ENCODE data around the gene SPTY2D1.
A peak's percentile ranks its signal among the peaks of the same experiment; 100 is the strongest.
"Not testable (repeated sequence)": the region's sequence is repeated elsewhere in the genome, so short reads cannot be mapped to it uniquely, and the experiment has no call there.

Gene SPTY2D1, protein sequence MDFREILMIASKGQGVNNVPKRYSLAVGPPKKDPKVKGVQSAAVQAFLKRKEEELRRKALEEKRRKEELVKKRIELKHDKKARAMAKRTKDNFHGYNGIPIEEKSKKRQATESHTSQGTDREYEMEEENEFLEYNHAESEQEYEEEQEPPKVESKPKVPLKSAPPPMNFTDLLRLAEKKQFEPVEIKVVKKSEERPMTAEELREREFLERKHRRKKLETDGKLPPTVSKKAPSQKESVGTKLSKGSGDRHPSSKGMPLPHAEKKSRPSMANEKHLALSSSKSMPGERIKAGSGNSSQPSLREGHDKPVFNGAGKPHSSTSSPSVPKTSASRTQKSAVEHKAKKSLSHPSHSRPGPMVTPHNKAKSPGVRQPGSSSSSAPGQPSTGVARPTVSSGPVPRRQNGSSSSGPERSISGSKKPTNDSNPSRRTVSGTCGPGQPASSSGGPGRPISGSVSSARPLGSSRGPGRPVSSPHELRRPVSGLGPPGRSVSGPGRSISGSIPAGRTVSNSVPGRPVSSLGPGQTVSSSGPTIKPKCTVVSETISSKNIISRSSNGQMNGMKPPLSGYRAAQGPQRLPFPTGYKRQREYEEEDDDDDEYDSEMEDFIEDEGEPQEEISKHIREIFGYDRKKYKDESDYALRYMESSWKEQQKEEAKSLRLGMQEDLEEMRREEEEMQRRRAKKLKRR

GRCh38 chr11:18634140-18635032 lies at the start of gene SPTY2D1:
Gene SPTY2D1, minus strand, starts transcription at chr11:18634342. Its CDS starts 85 bp downstream, at chr11:18634257.
- peak; percentile 99 for DNase-seq

GRCh38 chr11:18682466-18682865 lies 48.3 kb upstream of the SPTY2D1 start:
- DNase-seq = no peak

DNA sequence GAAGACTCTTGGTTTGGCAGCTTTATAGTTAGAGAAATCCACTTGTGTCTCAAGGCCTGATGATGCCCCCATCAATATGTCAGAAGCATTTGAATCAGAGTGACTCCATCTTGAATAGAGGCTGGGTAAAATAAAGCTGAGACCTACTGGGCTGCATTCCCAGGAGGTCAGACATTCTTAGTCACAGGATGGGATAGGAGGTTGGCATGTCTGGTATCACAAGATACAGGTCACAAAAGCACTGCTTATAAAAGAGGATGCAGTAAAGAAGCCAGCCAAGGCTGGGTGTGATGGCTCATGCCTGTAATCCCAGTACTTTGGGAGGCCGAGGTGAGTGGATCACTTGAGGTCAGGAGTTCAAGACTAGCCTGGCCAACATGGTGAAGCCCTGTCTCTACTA lies 47.8 kb upstream of the SPTY2D1 start:
- DNase-seq = not testable (repeated sequence)

- DNase-seq = no peak
These were observed 43.4 kb upstream of the SPTY2D1 start for GRCh38 chr11:18677560-18677959.

- no peak for DNase-seq
These were observed 42.7 kb upstream of the SPTY2D1 start for GRCh38 chr11:18676803-18677202.

DNA sequence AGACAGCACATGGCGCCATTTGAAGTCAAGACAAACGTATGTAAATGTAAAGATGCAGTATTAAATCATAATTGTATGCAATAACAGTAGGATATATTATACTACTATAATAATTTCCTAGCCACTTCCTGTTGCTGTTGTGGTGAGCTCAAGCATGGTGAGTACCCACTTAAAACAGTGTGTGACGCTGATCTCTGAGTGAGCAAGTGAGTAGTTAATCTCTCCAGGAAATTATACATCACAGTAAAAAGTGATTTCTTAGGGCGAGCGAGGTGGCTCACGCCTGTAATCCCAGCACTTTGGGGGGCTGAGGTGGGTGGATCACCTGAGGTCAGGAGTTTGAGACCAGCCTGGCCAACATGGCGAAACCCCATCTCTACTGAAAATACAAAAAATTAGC lies 38.1 kb upstream of the SPTY2D1 start:
- not testable (repeated sequence) for DNase-seq

DNA sequence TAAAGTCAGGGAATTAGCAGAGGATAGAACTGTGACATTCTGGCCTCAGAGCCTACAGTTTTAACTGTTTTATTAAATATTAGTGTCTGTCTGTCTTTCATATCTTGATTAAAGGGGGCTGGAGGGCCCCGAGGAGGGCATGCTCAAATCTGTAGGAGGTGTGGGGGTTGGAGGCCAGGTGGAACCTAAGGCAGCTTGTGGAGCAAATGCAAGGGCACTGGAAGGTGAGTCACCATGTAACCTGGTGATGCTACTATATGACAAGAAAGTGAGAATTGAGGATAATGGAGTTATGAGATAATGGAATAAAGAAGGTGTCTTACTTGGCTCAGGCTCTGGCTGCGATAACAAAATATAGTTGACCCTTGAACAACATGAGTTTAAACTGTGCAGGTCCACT lies 37.1 kb upstream of the SPTY2D1 start:
- no peak for DNase-seq

GRCh38 chr11:18669711-18670110 lies 35.6 kb upstream of the SPTY2D1 start:
- DNase-seq = no peak

GRCh38 chr11:18669219-18669596 lies 35.1 kb upstream of the SPTY2D1 start:
- DNase-seq = no peak

- no peak for DNase-seq
These were observed 34.0 kb upstream of the SPTY2D1 start for GRCh38 chr11:18668131-18668530.

DNA sequence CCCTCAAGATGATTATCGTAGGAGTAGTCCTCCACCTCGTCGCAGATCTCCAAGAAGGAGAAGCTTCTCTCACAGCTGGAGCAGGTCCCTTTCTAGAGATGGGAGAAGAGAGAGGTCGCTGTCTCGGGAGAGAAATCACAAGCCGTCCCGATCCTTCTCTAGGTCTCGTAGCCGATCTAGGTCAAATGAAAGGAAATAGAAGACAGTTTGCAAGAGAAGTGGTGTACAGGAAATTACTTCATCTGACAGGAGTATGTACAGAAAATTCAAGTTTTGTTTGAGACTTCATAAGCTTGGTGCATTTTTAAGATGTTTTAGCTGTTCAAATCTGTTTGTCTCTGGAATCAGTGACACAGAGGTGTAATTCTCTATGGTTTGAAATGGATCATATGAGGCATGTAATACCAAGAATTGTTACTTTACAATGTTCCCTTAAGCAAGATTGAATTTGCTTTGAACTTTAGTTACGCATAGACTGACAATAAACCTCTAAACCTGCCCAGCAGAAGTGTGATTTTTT lies 31.3 kb upstream of the SPTY2D1 start:
- not testable (repeated sequence) for DNase-seq

GRCh38 chr11:18657673-18658072 lies 23.5 kb upstream of the SPTY2D1 start:
- no peak for DNase-seq

DNA sequence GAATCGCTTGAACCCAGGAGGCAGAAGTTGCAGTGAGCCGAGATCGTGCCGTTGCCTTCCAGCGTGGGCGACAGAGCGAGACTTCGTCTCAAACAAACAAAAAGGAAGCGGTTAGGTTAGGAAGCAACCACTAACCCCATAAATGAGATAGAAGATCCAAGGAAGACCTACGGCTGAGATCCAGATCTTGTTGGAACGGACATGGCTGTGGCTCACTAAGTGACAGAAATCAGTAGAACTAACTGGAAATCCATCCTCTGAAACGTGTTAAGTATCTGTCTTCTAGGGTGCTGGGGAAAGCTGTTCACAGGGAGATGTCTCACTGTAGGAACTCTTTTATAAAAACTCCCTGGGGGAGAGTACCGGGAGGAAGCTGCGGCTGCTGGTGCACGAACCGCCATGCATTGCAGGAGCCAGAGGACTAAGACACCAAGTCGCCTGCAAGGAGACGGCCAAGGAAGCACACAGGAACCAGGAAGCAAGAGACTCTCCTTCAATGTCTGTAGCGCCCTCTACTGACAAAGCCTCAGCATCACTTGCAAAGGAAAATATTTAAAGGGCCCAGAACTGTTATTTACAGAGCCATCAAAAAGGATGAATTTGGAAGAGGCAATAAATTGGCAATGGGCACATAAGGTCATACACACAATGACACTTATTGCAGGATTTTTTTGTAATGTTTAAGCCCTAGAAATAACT lies 16.9 kb upstream of the SPTY2D1 start:
- DNase-seq = peak; percentile 20

DNA sequence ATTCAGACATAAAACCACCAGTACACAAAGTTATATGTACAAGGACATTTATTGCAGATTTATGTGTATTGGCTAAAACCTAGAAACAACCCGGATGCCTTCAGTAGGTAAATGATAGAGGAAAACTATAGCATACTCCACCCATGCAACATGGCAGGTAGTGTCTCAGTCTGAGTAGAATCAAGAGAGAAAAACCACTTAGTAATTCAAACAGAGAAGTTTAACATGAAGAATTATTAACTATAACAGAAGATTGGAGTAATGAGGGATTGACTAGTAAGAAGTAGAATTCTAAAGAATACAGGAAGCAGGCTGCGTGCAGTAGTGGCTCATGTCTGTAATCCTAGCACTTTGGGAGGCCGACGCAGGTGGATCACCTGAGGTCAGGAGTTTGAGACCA lies 16.2 kb upstream of the SPTY2D1 start:
- no peak for DNase-seq

- DNase-seq = not testable (repeated sequence)
These were observed 8.9 kb upstream of the SPTY2D1 start for GRCh38 chr11:18643034-18643433.

- no peak for DNase-seq
These were observed 7.5 kb upstream of the SPTY2D1 start for GRCh38 chr11:18641677-18642076.

DNA sequence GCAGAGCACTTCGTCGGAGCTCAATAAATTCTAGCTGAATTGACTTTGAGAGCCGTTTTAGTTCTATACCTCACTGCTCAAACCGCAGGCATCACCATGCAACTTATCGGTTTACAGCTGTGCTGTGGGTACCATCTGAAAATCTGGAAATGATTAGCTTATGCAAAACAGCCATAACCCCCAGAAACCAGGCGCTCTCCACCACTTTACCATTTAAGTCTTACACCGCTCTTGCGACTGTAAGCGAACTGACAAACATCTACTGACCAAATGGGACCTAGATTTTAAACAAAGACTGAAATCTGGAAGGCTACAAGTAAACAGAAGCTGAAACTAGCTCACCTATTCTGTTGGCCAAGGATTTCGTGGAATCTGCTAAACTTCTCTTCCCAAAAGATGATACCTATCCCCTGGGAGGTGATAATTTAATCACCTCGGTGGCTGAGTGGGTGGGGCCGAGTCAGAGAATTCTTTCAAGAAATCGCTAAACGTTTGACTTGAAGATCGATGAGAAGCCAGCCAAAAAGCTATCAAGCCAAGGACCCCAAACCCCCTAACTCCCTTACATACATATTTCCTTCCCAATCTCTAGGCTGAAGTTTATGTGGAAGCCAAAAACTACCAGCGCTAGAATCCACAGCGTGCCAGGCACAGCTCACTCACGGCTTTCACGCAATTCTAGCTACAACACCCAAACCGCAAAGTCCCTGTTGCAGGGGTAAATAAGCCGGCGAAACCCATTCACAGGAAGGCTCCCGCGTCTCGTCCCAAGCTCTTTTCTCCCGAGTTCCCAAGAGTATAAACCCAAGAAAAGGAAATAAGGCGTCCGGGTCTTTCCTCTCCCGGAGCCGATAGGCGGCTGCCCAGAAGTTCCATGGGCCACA lies 644 bp downstream of the SPTY2D1 start:
- no peak for DNase-seq

DNA sequence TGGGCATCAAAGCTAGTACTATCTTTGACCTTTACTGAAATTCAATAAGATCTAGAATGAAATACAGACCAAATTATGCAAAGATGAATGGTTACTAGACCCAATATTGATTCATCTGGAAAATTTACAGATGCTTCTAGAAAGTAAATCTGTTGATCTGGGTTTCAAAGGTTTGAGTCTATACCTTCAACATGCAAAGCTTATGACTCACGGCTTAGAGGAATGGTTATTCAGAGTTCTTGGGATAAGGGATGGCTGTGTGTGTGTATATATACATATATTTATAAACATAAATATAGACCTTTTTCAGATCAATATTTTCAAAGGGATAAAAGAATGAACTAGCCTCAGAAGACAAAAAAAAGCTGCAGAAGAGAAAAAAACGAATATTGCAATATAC lies 1.3 kb downstream of the SPTY2D1 start:
- no peak for DNase-seq

- no peak for DNase-seq
These were observed 10.0 kb downstream of the SPTY2D1 start for GRCh38 chr11:18624161-18624560.

- DNase-seq = no peak
These were observed 10.4 kb downstream of the SPTY2D1 start for GRCh38 chr11:18623707-18624106.

- DNase-seq = no peak
These were observed 15.7 kb downstream of the SPTY2D1 start for GRCh38 chr11:18618342-18619025.
